COLO829 (cell line): ENCODE measurements around the gene DCUN1D2.
"Not testable (repeated sequence)": the region's sequence is repeated elsewhere in the genome, so short reads cannot be mapped to it uniquely, and the experiment has no call there.

Source experiments
- DNase-seq: peaks from one replicate; pipeline ENCODE4 v3.0.0; 2012; ENCODE audit warnings: low spot score

DCUN1D2 gene

GRCh38 chr13:113445791-113446487 is 44.6 kb downstream of the DCUN1D2 start:
- DNase-seq = no peak

DNA sequence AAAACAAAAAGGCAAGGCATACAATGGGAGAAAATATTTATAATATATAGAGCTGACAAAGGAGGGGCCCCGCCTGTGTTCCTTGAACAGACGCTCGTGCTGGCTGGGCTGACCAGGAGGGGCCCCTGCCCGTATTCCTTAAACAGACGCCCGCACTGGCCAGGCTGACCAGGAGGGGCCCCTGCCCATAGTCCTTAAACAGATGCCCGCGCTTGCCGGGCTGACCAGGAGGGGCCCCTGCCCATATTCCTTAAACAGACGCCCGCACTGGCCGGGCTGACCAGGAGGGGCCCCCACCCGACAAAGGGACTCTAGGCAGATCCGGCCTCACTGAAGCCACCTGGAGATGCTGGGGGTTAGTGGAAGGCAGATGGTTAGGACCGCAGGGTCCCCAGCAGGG is 46.5 kb downstream of the DCUN1D2 start:
- DNase-seq = no peak

- no peak for DNase-seq
Measured at GRCh38 chr13:113442985-113443362, 47.5 kb downstream of the DCUN1D2 start.

- no peak for DNase-seq
Measured at GRCh38 chr13:113442354-113442984, 48.0 kb downstream of the DCUN1D2 start.

DNA sequence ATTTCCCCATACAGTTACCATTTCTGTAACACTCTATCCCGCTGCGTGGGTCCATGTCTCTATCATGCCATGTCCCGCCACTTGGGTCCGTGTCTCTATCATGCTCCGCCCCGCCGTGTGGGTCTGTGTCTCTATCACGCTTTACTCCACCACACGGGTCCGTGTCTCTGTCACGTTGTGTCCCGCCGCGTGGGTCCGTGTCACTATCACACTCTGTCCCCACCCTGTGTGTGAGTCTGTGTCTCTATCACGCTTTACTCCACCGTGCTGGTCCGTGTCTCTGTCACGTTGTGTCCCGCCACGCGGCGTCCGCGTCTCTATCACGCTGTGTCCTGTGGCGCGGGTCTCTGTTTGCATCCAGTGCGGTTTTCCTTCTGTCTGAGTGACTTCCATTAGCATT is 48.9 kb downstream of the DCUN1D2 start:
- no peak for DNase-seq

DNA sequence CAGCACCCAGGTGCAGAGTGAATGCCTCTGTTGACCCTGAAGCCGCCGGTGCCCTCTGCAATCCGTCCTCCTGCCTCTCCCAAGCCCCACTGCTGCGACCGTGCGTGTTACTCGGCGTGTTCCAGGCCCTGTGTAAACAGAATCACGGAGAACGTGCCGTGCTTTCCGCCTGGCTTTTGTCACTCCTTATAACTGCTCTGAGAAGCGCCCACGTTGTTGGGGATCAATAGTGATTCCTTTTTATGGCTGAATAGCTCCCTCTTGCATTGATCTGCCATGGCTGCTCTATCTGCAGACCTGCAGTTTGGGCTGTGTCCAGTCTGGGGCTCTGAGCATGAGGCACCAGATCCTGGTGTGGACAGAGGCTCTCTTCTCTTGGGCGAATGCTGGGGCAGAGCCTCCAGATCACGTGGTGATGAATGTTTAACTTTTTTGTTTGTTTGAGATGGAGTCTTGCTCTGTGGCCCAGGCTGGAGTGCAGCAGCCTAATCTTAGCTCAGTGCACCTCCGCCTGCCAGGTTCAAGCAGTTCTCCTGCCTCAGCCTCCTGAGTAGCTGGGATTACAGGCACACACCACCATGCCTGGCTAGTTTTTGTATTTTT is 53.0 kb downstream of the DCUN1D2 start:
- DNase-seq = no peak

DNA sequence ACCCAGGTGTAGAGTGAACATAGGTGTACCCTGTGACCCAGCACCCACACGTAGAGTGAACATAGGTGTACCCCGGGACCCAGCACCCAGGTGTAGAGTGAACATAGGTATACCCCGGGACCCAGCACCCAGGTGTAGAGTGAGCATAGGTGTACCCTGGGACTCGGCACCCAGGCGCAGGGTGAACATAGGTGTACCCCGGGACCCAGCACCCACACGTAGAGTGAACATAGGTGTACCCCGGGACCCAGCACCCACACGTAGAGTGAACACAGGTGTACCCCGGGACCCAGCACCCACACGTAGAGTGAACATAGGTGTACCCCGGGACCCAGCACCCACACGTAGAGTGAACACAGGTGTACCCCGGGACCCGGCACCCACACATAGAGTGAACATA is 53.6 kb downstream of the DCUN1D2 start:
- not testable (repeated sequence) for DNase-seq

DNA sequence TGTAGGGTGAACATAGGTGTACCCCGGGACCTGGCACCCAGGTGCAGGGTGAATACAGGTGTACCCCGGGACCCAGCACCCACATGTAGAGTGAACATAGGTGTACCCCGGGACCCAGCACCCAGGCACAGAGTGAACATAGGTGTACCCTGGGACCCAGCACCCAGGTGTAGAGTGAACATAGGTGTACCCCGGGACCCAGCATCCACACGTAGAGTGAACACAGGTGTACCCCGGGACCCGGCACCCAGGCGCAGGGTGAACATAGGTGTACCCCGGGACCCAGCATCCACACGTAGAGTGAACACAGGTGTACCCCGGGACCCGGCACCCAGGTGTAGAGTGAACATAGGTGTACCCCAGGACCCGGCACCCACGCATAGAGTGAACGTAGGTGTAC is 54.6 kb downstream of the DCUN1D2 start:
- not testable (repeated sequence) for DNase-seq

GRCh38 chr13:113433391-113433916 is 57.1 kb downstream of the DCUN1D2 start:
- DNase-seq = no peak

DNA sequence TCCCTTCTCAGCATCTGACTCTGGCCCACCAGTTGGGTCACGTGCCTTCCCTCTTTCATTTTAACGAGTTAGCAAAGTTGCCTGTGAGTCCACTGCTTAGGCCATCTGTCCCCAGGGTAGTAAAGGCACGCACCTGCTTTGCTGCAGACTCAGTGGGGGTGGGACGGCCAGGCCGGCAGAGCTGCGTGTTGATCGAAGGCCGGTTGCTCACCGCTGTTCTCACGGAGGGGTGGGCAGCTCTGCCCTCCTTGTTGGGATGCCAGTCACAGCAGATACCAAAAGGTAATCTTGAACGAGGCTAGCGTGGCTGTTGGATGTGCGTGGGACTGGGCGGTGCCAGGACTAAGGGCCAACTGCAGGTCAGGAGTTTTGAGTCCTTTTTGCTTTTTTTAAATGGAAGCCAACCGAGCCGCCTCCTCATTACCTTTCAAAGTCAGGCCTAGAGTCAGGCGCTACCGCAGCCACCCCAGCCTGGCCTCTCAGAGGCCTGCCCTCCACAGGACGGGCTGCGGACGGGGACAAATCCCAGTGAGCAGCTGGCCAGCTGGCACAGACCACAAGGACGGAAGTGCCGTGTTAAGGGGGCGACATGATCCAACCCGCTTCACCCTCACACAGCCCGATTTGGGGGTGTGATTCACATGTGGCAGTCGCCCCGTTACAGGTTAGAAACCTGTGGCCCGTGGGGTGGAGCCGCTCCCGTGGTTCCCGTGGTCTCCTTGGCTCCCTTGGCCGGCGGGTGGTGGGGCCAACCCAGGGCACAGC is 57.8 kb downstream of the DCUN1D2 start:
- DNase-seq = no peak

DNA sequence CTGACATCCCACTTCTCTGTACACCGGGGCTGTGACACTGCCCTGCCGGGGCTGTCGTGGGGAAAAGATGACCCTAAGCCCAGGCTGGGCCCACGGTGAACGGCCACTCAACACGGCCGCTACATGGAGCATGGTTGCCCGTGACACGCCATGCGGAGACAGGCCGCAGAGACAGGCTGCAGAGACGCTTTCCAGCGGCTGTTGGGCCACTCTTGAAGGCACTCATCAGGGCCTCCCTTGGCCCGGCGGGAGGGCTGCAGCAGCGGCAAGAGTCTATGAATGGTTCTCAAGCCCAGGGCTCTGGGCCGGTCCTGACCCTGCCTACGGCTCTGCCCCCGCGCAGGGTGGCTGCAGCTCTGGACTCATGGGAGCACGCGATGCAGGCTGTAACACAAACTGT is 59.3 kb downstream of the DCUN1D2 start:
- no peak for DNase-seq

GRCh38 chr13:113430378-113431110 is 60.0 kb downstream of the DCUN1D2 start:
- no peak for DNase-seq

DNA sequence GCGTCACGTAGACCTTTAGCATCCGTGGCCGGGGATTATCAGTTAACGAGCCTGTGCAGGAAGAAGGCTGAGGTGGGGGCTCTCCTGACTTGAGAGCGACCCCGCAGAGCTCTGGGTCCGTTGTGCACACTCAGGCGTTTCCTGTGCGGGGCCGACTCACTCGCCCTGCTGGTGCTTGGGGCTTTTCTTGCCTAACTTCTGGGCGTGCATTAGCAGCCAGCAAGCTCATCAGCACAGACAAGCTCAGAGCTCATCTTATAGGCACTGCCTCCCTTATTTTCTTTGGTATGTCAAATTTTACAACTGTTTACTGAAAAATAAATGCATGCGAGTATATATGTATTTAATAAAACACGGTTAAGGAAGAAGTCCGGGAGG is 60.9 kb downstream of the DCUN1D2 start:
- no peak for DNase-seq

- DNase-seq = no peak
Measured at GRCh38 chr13:113428871-113429607, 61.5 kb downstream of the DCUN1D2 start.

DNA sequence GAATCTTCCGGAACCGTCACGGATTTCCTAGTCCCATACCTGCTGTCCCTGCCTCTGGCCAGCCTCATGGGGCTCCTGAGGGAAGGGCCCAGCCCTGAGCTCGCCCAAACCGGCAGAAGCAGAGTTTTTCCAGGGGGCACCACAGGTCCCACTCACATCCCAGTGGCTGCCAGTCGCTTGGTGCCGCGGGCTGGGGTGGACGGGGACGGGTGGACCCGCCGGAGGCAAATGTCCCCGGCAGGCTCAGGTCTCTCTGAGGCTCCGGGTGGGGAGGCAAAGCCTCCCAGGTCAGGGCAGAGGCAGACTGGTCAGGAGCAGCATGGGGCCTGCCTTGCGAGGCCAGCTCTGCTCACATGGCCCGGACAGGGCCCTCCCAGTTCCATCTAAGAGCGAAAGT is 62.0 kb downstream of the DCUN1D2 start:
- no peak for DNase-seq

DNA sequence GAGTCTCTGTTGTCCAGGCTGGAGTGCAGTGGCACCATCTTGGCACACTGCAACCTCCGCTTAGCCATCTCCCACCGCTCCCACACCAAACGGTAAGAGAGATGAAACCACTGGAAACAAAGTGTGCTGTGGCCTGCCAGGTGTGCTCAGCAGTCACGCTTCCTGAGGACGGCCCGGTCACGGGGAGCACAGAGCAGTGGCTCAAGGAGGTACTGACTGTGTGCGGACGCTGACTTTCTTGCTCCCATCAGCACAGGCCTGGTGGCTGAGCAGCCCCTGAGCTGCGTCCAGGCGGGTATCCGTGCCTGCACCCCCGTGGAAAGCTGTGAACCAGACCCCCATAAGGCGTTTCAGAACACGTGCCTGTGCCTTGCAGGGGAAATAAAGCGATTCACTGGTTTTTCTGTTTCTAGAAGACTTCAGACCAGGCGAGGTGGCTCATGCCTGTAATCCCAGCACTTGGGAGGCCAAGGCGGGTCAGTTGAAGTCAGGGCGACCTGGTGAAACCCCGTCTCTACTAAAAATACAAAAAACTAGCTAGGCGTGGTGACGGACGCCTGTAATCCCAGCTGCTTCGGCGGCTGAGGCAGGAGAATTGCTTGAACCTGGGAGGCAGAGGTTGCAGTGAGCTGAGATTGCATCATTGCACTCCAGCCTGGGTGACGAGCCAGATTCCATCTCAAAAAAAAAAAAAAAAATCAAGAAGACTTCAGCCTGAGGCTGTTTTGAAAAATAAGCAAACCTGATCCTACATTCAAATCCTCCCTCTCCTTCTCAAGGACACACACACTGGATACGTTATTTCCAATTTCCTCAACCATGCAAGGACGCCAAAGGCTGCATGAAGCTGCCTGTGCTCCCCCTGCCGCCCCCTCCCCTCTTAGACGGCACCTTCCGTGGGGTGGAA is 62.7 kb downstream of the DCUN1D2 start:
- no peak for DNase-seq

DNA sequence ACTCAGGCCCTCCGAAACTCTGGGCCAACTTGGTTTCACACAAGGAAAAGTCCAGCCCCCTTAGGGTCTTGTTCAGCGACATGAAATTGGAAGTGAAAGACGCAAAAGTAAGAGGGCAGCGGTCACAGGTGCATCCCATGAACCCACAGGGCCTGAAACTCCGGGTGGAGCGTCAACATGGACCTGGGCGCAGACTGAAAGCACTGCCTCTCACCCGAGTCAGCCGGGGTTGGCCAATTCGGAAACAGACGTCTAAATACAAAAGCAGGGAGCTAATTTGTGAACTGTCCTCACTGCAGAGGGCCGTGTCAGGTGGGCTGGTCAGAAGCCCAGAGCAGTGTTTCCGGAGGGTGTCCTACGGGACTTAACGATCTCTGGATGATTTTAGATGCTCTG is 63.9 kb downstream of the DCUN1D2 start:
- DNase-seq = no peak

DNA sequence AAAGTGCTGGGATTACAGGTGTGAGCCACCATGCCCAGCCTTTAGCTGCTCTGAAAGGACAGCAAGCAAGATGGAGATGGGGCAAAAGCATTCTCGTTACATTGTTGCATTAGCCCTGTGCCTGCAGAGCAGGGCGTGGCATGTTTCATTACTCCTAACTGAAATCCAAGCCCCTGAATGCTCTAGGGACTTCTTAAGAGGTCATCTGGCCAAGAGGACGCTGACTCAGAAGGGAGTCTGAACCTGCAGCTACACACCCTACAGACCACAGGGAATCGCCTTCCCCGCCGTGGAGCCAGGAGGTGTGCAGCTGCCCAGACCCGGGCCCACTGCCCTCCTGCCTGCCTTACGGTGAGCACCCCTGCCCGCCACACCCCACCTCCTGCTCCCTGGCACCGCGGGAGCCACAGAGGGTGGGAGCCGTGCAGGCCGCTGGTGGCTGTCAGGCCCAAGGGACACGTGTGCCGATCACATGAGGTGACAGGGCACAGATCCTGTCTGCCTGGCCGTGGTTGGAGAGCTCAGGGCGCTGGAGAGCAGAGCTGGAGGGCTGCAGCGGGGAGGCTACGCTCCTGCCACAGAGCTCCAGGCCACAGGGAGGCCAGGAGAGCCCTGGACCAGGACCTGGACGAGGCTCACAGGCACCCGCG is 64.4 kb downstream of the DCUN1D2 start:
- DNase-seq = no peak

GRCh38 chr13:113423520-113424163 is 66.9 kb downstream of the DCUN1D2 start:
- no peak for DNase-seq
